GM12801 (cell line): Measurements from ENCODE around the gene MYH11.

ENCODE experiments used
- TF ChIP-seq, protein P1 (sequence below): IDR thresholded peaks from one replicate; pipeline ENCODE4 v1.5.1; 2011; ENCODE audit warnings: control low read depth; ENCODE audit not compliant: insufficient read length; ENCODE audit errors: extremely low read depth

The MYH11 gene

DNA sequence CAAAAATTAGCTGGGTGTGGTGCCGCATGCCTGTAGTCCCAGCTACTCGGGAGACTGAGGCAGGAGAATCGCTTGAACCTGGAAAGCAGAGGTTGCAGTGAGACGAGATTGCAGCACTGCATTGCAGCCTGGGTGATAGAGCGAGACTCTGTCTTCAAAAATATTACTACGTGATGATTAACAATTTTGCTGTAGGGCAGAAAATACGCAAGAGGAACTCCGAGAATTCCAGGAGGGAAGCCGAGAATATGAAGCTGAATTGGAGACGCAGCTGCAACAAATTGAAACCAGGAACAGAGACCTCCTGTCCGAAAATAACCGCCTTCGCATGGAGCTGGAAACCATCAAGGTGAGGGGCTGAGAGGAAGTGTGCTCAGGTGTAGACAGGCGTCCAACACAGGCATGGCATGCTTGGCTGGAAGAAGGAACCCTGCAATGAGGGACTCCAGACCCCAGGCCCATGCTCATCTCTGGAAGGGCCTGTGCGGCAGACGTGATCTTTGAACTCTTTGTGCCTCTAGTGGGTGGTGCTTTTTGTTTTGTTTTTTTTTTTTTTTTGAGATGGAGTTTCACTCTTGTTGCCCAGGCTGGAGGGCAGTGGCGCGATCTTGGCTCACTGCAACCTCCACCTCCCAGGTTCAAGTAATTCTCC, 189.6 kb downstream of the MYH11 start:
- TF ChIP-seq, protein P1, sequence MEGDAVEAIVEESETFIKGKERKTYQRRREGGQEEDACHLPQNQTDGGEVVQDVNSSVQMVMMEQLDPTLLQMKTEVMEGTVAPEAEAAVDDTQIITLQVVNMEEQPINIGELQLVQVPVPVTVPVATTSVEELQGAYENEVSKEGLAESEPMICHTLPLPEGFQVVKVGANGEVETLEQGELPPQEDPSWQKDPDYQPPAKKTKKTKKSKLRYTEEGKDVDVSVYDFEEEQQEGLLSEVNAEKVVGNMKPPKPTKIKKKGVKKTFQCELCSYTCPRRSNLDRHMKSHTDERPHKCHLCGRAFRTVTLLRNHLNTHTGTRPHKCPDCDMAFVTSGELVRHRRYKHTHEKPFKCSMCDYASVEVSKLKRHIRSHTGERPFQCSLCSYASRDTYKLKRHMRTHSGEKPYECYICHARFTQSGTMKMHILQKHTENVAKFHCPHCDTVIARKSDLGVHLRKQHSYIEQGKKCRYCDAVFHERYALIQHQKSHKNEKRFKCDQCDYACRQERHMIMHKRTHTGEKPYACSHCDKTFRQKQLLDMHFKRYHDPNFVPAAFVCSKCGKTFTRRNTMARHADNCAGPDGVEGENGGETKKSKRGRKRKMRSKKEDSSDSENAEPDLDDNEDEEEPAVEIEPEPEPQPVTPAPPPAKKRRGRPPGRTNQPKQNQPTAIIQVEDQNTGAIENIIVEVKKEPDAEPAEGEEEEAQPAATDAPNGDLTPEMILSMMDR = no peak

DNA sequence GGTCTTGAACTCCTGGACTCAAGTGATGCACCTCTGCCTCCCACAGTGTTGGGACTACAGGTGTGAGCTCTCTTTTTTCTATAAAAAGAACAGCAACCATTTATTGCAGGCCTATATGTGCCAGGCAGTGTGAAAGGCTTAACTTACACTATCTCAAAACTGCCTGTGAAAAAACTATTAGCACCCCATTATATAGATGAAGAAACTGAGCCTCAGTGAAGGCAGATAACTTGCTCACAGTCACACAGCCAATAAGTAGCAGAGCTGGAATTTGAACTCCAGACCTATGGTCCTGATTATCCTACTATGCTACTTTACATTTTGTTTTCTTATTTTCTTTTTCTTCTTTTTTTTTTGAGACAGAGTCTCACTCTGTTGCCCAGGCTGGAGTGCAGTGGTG, 191.7 kb downstream of the MYH11 start:
- TF ChIP-seq, protein P1 = no peak

DNA sequence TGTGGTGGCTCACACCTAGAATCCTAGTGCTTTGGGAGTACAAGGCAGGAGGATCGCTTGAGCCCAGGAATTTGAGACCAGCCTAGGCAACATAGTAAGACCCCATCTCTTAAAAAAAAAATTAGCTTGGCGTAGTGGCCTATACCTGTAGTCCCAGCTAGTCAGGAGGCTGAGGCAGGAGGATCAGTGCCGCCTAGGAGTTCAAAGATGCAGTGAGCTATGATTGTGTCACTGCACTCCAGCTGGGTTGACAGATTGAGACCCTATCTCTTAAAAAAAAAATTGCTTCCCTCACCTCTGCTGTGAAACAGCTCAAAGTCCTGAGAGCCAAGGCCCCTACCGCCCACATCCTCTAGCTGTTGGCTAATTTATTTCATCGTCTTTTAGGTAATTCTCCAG, 196.6 kb downstream of the MYH11 start:
- TF ChIP-seq, protein P1 = no peak

DNA sequence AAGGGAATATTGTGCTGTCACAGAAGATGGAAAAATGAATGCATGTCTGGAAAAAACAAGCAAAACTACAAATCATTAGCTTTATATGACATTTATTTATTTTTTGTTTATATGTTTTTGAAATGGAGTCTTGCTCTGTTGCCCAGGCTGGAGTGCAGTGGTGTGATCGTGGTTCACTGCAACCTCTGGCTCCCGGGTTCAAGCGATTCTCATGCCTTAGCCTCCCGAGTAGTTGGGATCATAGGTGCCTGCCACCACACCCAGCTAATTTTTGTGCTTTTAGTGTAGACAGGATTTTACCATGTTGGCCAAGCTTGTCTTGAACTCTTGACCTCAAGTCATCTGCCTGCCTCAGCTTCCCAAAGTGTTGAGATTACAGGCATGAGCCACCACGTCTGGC, 198.3 kb downstream of the MYH11 start:
- TF ChIP-seq, protein P1 = no peak

DNA sequence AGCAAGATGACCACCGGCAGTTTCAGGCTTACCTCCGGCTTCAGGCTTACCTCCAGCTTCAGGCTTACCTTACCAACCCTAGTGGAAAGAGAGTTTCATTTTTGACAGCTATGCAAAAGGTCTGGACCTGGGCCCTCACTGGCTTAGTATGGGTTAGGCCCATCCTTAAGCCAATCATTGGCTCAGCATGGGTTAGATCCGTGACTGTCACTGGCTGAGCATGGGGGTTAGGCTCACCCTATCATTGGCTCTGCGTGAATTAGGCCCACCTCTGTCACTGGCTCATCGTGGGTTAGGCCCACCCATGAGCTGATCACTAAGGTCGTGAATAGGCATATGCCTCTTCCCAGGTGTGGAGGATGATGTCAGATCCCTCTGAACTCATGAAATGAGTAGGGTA, 198.7 kb downstream of the MYH11 start:
- TF ChIP-seq, protein P1 = no peak

DNA sequence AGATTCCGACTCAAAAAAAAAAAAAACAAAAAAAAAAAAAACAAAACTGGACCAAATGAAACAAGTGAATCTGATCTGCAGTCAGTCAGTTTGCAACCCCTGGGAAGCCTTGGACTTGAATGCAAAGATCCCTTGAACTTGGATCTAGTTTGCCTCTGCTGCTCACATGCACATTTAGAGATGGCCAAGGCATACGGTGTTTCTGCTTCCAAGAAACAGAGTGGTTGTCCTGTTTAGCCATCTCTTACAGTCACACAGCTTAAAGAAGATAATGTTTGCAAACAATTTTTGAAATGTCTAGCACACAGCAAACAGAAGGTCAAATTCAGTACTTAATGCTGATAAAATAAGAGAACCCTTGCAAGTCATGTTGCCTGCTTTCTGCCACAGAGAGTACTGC, 202.2 kb downstream of the MYH11 start:
- TF ChIP-seq, protein P1 = no peak

DNA sequence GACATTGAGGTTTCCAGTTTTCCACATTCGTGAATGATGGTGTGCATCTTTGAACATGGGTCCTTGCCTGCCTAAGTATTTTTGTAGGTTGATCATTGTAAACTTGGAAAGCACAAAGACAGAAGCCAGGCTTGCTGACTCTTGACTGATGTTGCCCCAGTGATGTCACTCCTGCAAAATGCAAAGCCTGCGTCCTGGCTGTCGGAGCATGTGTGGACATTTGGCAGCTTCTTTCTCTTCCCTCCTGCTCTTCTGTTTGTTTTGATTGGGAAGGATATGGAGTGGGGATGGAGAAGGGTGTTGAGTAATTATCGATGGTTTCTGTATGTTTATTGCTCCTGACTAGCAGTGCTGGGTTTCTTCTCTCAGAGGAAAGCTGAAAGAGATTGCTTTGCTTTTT, 203.6 kb downstream of the MYH11 start:
- TF ChIP-seq, protein P1 = no peak
